ENCODE results near the gene RNPEPL1.

The RNPEPL1 gene

DNA sequence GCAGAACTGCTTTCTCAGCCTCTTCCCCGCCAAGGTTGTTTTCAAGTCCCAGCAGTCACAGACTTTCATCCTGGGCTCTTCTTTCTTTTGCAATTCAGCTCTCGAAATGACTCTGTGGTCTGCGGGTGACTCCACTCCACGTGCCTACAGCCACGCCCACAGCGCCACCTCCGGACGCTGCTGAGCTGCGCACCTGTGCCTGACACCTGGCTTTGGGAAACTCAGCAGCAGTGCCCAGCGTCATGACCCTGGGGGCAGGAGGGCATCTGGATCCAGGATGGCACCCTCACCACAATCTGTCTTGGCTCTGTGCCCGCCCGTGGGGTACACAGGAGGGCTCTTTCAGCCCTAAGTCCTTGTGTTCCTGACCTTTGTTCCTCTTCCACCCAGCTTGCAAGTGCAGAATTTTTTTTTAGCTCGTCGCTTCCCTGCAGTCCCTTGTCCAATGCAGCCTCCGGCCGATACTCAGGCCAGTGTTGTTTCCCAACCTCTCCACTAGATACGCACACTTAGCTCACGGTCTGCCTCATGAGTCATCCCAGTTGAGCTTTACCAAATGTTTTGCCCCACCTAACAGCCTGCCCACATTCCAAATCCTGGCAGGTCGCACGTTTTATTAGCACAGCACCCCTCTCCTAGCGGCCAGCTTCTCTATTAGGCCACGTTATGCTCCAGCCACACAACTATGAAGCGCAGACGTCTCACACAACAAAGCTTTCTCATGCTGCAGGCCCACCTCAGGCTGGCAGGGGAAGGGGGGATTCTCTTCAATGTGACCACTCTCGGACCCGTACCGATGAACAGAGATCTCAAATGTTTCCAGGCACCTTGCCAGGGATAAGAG lies 11.7 kb downstream of the RNPEPL1 start:
- DNase-seq (ENCODE audit: low read depth): peak; percentile 95
- no peak overlapping the region for H3K4me3 ChIP-seq (ENCODE audit: low read depth, low read length)
- TF ChIP-seq MYC (IDR thresholded peaks at IDR 0.05; ENCODE audit: low read depth, low read length) (peak; percentile 90), POLR2A (IDR thresholded peaks at IDR 0.05; ENCODE audit: extremely low read depth, insufficient read length) (no peak)
- TF ChIP-seq, protein P1, sequence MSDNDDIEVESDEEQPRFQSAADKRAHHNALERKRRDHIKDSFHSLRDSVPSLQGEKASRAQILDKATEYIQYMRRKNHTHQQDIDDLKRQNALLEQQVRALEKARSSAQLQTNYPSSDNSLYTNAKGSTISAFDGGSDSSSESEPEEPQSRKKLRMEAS (IDR thresholded peaks at IDR 0.05; ENCODE audit: low read depth, low read length): peak; percentile 94
- TF ChIP-seq, protein P2, sequence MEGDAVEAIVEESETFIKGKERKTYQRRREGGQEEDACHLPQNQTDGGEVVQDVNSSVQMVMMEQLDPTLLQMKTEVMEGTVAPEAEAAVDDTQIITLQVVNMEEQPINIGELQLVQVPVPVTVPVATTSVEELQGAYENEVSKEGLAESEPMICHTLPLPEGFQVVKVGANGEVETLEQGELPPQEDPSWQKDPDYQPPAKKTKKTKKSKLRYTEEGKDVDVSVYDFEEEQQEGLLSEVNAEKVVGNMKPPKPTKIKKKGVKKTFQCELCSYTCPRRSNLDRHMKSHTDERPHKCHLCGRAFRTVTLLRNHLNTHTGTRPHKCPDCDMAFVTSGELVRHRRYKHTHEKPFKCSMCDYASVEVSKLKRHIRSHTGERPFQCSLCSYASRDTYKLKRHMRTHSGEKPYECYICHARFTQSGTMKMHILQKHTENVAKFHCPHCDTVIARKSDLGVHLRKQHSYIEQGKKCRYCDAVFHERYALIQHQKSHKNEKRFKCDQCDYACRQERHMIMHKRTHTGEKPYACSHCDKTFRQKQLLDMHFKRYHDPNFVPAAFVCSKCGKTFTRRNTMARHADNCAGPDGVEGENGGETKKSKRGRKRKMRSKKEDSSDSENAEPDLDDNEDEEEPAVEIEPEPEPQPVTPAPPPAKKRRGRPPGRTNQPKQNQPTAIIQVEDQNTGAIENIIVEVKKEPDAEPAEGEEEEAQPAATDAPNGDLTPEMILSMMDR (IDR thresholded peaks at IDR 0.05; ENCODE audit: low read depth, low read length): peak; percentile 43

DNA sequence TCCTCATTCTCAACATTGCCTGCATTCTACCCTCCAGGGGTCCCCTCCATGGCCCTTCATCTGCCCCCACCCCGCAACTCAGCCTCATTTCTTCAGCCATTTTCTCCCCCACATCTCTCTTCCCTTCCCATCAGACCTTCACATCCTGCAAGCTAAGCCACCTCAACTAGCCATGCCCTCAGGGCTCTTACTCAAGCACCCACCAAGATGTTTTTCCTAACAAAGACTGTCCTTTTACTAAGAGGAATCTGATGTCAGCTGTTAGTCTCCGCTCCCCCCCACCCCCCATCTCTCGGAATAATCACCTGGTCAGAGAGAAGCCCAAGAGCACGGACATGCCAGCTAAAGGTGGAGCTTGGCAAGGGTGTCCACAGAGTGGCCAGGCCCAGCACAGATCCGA lies 13.5 kb downstream of the RNPEPL1 start:
- no peak for DNase-seq (ENCODE audit: low read depth)
- TF ChIP-seq, protein P1 (IDR thresholded peaks at IDR 0.05; ENCODE audit: low read depth, low read length): no peak
- TF ChIP-seq POLR2A (IDR thresholded peaks at IDR 0.05; ENCODE audit: extremely low read depth, insufficient read length) (no peak), MYC (IDR thresholded peaks at IDR 0.05; ENCODE audit: low read depth, low read length) (no peak)
- TF ChIP-seq, protein P2 (IDR thresholded peaks at IDR 0.05; ENCODE audit: low read depth, low read length): no peak

DNA sequence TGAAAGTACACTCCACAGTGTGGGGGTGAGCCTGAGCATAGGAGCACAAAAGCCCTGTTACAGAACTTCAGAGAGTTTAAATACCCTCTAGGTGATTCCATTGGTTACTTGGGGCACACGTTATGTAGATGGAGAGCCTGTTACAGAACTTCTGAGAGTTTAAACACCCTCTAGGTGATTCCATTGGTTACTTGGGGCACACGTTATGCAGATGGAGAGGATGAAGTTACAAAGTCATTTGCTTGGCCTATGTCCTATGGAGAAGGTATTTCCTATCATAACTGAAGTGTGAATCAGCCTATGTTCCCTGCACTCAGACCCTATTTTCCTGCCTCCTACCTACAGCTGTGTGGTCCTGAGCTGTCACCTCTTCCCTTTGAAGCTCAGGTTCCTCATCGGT lies 14.5 kb downstream of the RNPEPL1 start:
- no peak overlapping the region for H3K4me3 ChIP-seq (ENCODE audit: low read depth, low read length)
- TF ChIP-seq POLR2A (IDR thresholded peaks at IDR 0.05; ENCODE audit: extremely low read depth, insufficient read length) (no peak), MYC (IDR thresholded peaks at IDR 0.05; ENCODE audit: low read depth, low read length) (no peak)
- TF ChIP-seq, protein P1 (IDR thresholded peaks at IDR 0.05; ENCODE audit: low read depth, low read length): no peak
- TF ChIP-seq, protein P2 (IDR thresholded peaks at IDR 0.05; ENCODE audit: low read depth, low read length): no peak
- no peak for DNase-seq (ENCODE audit: low read depth)

More for the DNA sequence above, 13.5 kb downstream of the RNPEPL1 start:
- H3K4me3 ChIP-seq (ENCODE audit: low read depth, low read length): no peak overlapping the region

DNA sequence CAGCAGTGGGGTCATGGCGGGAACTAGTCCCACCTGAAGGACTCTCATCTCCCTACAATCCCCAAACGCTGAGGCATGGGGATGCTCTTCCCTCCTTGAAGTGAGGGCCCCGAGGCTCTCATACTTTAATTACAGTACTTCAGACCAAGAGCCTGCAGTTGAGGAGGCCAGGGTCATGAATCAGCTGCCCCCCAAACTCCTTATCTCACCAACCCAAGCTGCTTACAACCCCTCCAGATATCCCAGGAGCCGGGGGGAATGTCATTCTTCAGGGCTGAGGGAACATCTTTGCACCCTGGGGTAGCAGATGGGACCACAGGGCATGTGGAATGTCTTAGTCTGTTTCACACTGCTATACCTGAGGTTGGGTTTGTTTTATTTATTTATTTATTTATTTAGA lies 15.5 kb downstream of the RNPEPL1 start:
- TF ChIP-seq MYC (IDR thresholded peaks at IDR 0.05; ENCODE audit: low read depth, low read length) (no peak), POLR2A (IDR thresholded peaks at IDR 0.05; ENCODE audit: extremely low read depth, insufficient read length) (no peak)
- TF ChIP-seq, protein P1 (IDR thresholded peaks at IDR 0.05; ENCODE audit: low read depth, low read length): no peak
- TF ChIP-seq, protein P2 (IDR thresholded peaks at IDR 0.05; ENCODE audit: low read depth, low read length): no peak
- no peak for DNase-seq (ENCODE audit: low read depth)
- H3K4me3 ChIP-seq (ENCODE audit: low read depth, low read length): no peak overlapping the region

DNA sequence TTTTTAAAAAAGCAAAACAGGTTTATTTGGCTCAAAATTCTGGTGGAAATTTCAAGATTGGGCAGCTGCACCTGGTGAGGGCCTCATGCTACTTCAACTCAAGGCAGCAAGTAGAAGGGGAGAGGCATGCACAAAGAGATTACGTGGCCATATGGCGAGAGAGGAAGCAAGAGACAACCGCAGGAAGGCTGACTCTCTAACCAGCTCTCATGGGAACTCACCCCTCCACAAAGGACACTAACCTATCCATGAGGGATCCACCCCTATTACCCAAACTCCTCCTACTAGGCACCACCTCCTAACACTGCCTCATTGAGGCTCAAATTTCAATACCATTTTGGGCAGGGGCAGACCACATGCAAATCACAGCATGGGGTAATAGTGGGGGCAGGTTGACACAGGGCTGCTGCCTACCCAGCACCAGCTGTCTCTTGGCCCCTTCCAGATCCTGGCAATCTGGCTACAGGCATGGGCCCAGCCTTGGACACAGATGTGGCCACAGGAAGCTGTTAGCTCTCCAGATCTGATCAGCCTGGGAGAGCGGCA lies 16.3 kb downstream of the RNPEPL1 start:
- H3K4me3 ChIP-seq (ENCODE audit: low read depth, low read length): peak overlapping the region; percentile 81
- DNase-seq (ENCODE audit: low read depth): peak; percentile 99
- peak; percentile 91 for TF ChIP-seq MYC (IDR thresholded peaks at IDR 0.05; ENCODE audit: low read depth, low read length)
- TF ChIP-seq POLR2A (IDR thresholded peaks at IDR 0.05; ENCODE audit: extremely low read depth, insufficient read length): no peak
- TF ChIP-seq, protein P2 (IDR thresholded peaks at IDR 0.05; ENCODE audit: low read depth, low read length): no peak
- TF ChIP-seq, protein P1 (IDR thresholded peaks at IDR 0.05; ENCODE audit: low read depth, low read length): peak; percentile 85

All from NB4 (cell line).